Islet precursor cell (in vitro differentiated cells): ENCODE measurements around the gene TIGD1.
A peak's percentile ranks its signal among the peaks of the same experiment; 100 is the strongest.
"Not testable (repeated sequence)": the region's sequence is repeated elsewhere in the genome, so short reads cannot be mapped to it uniquely, and the experiment has no call there.

ENCODE experiments used
- DNase-seq: peaks from one replicate; pipeline ENCODE4 v3.0.0-alpha.2; 2018

The TIGD1 gene

DNA sequence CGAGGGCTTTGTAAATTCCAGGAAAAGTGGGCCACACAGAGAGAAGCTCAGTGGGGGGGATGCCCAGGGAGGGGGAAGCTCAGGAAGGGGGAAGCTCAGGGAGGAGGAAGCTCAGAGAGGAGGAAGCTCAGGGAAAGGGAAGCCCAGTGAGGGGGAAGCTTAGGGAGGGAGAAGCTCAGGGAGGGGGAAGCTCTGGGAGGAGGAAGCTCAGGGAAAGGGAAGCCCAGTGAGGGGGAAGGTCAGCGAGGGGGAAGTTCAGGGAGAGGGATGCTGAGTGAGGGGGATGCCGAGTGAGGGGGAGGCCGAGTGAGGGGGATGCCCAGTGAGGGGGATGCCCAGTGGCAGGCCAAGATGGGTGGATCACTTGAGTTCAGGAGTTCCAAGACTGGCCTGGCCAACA lies 11.7 kb downstream of the TIGD1 start:
- no peak for DNase-seq

DNA sequence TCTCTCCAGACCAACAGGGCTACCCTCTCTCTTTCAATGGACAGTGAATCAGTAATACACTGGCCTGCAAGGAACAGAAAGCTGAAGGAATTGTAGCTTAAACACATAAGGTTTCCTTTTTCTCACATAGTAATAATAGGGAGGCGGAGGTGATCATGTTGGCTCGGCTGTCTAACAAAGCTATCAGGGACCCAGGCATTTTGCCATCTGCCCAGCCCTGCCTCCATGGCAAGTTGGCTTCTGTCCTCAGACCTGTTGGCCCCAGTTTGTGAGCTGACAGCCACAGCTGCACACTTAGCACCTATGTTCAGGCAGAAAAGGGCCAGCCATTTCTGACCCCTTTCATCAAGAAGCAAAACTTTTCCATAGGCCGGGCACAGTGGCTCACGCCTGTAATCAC lies 12.9 kb downstream of the TIGD1 start:
- DNase-seq, result no peak

DNA sequence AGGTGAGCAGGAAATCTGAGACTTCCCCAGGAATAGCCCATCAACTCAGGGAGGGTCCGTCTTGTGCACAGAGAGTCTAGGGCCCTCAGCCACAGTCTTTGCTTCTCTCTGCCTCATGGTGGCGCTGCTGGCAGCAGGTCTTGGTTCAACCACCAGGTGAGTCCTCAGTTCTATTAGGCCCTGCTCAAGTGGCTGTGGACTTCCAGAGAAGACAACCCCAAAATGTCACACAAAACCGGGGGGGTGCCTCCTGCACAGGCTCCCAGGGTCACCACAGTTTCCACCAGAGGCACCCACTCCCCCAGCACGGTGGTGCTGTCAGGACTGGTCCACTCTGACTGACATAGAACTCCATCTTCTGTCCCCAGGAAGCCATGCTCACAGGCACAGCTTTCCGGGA lies 13.3 kb downstream of the TIGD1 start:
- DNase-seq, result peak; percentile 63

DNA sequence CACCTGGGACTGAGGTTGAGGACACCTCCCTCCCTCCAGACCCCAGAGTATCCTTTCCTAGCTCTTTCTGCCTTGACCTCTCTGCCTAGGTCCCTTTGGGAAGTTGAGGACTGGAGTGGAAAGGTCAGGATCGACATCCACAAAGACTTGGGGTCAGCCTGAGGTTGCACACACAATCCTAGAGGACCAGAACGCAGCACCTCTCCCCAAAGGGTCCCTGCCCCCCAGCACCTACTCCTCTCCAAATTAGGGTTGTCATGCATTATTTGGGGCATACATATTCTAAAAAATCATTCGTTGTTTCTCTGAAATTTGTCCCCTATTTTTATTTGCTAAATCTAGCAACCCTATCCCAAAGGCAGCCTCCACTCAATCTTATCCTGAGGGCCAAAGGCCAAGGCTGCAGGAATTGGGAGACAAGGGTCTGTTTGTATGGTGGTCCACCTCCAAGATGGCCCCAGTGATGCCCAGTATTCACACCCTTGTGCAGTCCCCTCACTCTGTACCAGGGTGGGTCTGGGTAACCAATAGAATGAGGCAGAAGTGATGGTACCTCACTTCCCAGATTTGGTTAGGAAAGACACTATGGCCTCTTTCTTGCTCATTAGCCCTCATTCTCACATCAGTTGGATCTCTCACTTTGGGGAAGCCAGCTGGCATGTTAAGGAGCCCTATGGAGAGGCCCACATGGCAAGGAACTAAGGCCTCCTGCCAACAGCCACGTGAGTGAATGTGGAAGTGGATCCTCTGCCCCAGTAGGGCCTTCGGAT lies 14.4 kb downstream of the TIGD1 start:
- no peak for DNase-seq

DNA sequence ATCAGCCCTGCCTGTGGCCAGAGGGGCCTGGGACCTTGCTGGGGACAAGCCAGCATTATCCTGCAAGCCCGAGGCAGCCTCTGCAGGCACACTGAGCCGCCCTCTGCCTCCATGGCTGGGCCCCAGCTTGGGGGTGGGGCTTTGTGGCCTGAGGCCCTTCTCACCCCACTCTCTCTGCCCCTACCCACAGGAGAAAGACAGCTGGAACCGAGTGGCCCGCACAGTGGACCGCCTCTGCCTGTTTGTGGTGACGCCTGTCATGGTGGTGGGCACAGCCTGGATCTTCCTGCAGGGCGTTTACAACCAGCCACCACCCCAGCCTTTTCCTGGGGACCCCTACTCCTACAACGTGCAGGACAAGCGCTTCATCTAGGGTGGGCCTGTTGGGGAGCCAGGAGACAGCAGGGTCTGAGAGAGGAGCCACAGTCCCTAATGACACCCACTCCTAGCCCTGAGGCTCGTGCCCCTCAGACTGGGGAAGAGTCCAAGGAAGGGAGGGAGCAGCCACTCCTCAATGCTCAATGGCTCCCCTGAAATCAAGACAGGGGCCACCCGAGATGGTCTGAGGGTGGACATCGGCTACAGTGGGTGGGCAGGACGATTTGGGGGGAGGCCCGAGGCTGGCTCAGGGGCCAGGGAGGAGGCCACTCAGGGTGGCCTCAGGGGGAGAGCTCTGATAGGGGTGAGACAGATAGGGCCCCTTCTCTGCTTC lies 15.3 kb downstream of the TIGD1 start:
- no peak for DNase-seq

DNA sequence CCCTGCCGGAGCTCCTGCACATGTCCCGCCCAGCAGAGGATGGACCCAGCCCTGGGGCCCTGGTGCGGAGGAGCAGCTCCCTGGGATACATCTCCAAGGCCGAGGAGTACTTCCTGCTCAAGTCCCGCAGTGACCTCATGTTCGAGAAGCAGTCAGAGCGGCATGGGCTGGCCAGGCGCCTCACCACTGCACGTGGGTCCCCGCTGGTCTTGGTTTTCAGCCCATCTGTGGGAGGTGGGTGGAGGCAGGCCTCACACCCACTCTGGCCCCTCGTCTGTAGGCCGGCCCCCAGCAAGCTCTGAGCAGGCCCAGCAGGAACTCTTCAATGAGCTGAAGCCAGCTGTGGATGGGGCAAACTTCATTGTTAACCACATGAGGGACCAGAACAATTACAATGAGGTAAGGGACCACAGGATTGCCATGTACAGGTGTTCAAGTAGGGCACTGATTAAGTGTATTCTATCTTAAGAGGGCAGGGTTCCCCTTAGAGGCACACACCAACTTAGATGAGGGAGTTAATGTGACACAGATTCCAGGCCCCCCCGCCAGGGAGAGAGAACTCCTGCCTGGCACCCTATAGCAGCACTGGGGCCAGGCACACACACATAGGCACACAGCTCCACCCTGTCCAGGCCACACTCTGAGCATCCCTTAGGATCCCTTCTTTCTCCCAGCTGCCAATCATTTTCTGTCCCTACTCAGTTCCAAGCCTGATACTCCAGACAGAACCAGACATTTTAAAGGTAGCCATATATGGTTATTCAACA lies 16.2 kb downstream of the TIGD1 start:
- peak; percentile 57 for DNase-seq

DNA sequence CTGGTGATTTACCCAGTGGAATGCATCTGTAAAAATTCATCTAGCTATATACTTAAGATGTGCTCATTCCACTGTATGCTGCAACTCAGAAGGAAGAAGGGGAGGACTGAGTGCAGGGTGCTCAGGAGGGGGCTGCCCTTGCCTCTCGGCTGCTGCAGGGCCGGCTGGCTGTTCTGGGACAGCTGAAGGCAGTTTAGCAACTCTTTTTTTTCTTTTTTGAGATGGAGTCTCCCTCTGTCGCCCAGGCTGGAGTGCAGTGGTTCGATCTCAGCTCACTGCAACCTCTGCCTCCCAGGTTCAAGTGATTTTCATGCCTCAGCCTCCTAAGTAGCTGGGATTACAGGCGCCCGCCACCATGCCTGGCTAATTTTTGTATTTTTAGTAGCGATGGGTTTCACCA lies 17.5 kb downstream of the TIGD1 start:
- DNase-seq, result not testable (repeated sequence)

DNA sequence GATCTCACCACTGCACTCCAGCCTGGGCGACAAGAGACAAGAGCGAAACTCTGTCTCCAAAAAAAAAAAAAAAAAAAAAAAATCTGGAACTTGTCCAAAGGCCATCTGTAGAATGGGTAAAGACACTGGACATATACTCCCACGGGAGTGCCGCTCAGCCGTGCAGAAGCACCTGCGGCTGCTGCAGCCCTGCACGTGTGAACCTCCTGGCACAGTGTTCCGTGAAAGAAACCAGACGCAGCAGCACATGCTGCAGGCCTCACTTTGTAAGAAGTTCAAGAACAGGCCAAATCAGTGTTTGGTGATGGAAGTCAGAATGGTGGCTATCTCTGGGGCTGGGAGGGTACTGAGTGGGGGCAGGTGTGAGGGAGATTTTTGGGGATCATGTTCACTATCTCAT lies 17.9 kb downstream of the TIGD1 start:
- DNase-seq, result no peak

DNA sequence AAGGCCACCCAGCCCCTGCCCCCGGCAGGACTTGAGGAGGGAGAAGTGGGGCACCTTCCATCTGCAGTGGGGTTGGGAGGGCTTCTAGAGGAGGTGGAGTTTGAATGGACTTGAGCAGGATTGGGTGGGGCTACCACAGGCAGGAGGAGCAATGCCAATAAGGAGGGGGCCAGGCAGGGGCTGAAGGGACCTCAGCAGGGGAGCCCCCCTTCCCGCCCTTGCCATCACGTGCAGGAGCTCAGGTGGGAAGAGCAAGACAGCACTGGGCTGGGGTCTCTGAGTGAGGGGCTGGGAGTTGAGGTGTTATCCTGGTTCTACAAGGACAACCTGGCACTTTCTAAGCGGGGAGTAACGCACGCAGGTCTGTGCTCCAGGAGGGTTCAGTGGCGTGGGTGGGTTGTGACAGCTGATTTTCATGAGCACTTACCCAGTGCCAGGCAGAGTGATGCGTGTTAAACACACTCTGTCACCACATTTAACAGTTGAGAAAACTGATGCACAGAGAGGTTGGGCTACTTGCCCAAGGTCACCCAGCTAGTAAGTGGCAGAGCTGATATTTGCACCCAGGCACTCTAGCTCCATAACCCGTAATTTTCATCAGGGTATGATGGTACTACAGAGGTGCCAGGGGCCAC lies 19.6 kb downstream of the TIGD1 start:
- no peak for DNase-seq

DNA sequence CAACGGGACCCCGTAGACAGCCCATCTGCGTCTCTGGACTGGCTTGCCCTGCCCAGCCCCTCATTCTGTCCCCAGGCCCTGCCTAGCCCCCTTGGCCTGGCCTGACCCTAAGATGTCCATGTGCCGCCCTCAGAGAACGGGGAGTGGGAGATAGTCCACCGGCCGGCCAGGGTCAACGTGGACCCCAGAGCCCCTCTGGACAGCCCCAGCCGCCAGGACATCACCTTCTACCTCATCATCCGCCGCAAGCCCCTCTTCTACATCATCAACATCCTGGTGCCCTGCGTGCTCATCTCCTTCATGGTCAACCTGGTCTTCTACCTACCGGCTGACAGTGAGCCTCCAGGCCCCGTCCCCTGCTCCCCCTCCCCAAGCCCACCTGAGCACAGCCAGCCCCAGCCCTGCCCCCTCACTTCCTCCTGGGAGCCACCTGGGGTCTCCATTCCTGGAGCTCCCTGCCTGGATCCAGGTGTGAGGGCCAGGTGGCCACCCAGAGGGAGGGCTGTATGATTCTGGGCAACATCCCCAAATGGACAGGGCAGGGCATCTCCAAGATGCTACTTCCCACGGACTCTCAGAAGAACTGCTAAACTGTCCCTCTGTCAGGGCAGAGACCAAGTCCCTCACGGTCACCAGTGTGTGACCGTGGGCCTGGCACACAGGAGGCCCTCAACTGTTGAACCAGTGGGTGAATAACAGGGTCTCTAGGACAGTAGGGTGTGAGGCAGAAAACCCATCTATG lies 20.4 kb downstream of the TIGD1 start:
- DNase-seq, result no peak

DNA sequence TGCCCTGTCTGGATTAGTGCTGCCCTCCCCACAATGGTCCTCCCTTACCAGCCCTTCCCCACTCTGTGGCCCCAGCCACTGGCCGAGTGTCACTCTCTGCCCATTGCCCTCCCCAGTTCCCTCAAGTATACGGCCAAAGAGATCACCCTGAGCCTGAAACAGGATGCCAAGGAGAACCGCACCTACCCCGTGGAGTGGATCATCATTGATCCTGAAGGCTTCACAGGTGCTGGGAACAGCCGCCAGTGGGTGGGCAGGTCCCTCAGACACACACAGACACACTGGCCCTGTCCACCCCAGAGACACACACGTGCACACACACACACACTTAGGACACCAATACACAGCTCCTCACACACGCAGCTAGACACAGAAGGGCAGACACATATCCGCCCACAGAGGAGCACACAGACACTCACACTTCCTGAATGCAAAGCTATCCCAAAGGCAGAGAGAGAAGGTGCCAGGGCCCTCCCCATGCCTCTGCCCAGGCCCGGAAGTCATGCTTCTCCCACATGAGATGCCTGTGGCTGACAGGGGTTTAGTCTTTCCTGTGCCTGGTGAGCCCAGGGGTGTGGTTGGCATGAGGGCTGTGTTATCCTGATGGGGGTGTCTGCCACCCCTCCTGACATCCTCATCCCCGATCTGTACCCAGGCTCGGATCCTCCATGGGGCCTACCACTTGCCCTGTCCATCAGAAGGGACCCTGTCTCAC lies 21.5 kb downstream of the TIGD1 start:
- no peak for DNase-seq

DNA sequence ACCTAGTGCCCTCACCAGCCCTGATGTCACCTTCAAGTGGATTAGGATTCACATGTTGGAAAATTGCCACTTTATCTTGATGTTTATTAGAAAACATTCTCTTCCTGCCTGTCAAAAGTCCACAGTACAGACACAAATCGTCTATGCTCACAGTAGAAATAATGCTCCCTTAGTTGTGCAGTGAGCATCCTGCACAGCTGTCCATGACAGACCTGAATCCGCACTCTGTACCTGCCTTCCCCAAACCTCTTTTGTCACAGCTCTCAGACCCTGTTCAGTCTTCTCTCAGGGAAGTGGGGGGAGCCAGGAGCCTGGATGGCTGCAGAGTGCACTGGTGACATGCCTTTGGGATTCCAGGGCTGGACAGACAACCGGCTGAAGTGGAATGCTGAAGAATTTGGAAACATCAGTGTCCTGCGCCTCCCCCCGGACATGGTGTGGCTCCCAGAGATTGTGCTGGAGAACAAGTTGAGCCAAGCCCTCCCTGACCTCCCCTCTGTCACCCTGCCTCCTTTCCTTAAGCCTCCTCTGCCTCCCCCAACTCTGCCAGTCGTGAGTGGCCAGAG lies 22.4 kb downstream of the TIGD1 start:
- DNase-seq, result no peak

DNA sequence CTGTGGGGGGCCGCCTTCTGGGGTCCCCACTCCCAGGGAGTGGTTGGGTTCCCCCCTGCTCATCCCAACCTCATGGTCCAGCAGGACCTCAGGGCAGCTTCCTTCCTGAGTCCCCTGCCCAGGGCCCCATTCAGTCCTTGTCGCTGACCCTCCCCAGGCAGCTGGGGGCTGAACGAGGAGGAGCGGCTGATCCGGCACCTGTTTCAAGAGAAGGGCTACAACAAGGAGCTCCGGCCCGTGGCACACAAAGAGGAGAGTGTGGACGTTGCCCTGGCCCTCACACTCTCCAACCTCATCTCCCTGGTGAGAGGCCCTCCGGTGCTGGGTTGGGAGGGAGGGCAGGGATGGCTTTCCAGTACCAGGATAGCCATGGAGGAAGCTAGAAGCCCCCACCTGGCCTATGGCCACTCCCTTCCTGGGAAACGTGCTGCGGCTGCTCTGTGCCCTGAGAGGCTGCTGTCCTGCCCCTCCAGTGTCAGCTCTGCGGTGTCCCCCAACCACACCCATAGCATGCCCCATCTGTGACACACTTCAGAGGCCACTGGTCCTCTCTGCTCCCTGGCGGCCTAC lies 23.9 kb downstream of the TIGD1 start:
- no peak for DNase-seq

DNA sequence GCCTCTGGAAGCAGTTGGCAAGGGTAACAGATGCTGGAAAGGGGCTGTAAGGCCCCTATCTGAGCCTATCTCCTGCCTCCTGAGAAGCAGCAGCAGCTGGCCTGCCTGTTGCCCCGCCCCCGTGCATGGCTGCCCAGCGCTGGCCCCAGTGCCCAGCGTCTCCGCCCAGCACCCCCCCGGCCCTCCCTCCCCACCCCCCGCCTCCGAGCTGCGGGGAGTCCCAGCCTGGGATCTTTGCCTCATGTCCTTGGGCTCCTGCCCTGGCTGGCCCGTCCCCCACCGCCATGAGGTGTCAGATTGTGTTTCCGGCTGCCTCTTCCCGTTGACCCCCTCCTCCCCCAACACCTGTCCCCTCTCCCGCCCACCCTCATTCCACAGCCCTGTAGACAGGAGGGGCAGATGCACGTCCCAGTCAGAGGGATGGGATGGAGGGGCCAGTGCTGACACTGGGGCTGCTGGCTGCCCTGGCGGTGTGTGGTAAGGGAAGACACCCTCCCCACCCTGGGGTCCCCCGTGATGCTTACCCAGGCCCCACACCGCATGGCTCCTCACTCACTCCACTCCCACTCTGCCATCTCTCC lies 24.5 kb downstream of the TIGD1 start, which contains the start of gene CHRND:
Gene CHRND, plus strand, starts transcription at position 370 of the 581 bp plus-strand sequence. Its CDS starts 56 bp downstream, at position 426.
- no peak for DNase-seq

DNA sequence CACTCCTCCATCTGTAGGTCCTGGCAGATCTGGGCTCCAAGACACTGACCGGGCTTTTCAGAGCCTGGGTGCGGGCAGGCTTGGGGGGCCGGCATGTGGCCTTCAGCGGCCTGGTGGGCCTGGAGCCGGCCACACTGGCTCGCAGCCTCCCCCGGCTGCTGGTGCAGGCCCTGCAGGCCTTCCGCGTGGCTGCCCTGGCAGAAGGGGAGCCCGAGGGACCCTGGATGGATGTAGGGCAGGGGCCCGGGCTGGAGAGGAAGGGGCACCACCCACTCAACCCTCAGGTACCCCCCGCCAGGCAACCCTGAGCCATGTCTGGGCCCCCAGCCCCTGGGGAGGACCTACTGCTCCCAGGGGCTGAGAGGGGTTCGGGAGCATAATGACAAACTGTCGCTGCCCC lies 25.2 kb downstream of the TIGD1 start:
- no peak for DNase-seq

DNA sequence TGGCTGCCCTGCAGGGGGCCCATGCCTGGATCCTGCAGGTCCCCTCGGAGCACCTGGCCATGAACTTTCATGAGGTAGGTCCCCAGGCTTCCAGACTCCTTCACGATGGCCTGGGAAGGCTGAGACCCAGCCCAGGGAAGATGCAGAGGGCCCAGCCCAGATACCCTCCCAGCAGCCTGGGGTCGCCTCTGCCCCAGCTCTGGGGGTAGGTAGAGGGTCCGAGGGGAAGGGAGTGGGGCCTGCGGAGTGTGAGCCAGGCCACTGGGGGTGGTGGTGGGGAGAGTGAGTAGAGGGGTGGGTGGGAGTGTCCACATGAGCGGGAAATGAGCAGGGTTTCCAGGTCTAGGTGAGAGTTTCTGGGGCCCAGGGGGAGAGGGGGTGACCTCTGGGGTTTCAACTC lies 25.6 kb downstream of the TIGD1 start:
- no peak for DNase-seq

DNA sequence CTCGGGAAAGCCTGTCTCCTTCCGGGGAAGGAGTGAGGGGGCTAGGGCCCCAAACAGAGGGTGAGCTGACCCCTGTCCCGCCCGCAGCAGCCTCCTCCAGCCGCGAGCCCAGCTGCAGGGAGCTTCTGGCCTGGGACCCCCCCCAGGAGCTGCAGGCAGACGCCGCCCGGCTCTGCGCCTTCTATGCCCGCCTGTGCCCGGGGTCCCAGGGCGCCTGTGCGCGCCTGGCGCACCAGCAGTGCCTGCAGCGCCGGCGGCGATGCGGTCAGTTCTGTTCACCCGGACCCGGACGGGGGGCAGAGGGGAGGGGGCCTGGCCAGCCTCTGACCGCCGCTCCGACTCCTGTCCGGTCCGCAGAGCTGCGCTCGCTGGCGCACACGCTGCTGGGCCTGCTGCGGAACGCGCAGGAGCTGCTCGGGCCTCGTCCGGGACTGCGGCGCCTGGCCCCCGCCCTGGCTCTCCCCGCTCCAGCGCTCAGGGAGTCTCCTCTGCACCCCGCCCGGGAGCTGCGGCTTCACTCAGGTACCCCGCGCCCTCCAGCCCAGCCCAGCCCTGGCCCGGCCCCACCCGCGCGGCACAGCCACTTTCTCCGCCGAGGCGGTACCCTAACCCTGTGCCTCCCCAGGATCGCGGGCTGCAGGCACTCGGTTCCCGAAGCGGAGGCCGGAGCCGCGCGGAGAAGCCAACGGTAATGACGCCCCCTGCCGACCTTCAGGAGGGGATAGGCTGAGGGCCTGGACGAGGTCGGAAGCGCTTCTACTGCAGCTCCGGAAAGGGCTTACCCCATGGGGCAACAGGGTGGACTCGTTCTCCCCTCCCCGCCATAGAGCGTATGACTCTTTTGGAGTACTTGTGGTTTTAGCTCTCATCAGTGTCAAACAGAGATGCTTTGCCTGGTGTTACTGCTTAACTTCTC lies 26.4 kb downstream of the TIGD1 start:
- peak; percentile 86 for DNase-seq

DNA sequence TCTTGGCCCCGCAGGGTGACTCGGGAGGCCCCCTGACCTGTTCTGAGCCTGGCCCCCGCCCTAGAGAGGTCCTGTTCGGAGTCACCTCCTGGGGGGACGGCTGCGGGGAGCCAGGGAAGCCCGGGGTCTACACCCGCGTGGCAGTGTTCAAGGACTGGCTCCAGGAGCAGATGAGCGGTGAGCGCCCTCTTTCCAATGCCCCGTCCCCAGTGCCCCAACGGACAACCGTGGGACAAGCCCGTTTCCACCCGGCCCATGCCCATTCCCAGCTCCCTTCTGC lies 27.0 kb downstream of the TIGD1 start:
- no peak for DNase-seq

DNA sequence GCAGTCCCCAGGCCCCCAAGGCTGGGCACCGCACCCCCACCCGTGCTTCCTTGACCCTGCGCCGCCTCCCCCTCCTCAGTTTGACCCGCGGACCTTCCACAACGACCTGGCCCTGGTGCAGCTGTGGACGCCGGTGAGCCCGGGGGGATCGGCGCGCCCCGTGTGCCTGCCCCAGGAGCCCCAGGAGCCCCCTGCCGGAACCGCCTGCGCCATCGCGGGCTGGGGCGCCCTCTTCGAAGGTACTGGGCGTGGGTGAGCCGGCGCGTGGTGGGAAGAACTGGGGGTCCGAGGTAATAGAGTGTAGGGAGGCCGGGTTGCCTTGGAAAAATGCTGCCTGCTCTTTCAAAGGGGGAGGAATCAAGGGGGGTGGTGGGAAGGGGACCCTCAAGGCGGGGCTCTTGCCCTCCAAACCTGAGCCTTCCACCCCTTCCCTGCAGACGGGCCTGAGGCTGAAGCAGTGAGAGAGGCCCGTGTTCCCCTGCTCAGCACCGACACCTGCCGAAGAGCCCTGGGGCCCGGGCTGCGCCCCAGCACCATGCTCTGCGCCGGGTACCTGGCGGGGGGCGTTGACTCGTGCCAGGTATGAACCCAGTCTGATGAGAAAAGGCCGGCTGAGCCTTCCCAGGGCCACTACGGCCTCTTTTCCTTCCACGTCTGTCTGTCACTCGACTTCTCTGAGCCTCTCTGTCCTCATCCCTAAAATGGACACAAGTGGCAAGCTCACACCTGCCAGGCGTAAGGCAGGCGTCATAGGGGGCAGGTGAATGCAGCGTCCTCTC lies 27.5 kb downstream of the TIGD1 start:
- no peak for DNase-seq
